Lung (tissue), 13 donors: ENCODE measurements around the gene GALP. TPM values are rescaled to one million over a fixed set of nuclear protein-coding genes. Genes with fewer than 3 reads are reported as not detected.

Experiments
- ATAC-seq: fragments of 200-7000 bp; cut with Tn5 transposase; one replicate; pipeline ENCODE4 v1.9.1; 2020; ENCODE audit warnings: moderate number of reproducible peaks; ENCODE audit not compliant: insufficient read depth, low FRiP score
- DNase-seq, 3 donors: peaks; one replicate each; pipeline ENCODE4 v3.0.0-alpha.2; 2013 to 2017
- H3K27ac ChIP-seq, 2 donors: one replicate each; pipeline ENCODE4 v1.5.1; 2013; ENCODE audit warnings: mild to moderate bottlenecking in 2 of 2, moderate library complexity in 2 of 2, control low read depth in 1 of 2, inconsistent platforms in 1 of 2, low read depth in 1 of 2, low read length in 1 of 2
- H3K27me3 ChIP-seq, 3 donors: one replicate each; pipeline ENCODE4 v1.5.1; 2013; ENCODE audit warnings: low read length in 2 of 3; ENCODE audit not compliant: control insufficient read depth in 3 of 3, insufficient read depth in 3 of 3
- H3K36me3 ChIP-seq, 4 donors: one replicate each; pipeline ENCODE4 v1.5.1; 2013; ENCODE audit warnings: low read length in 4 of 4, mild to moderate bottlenecking in 1 of 4, moderate library complexity in 1 of 4; ENCODE audit not compliant: control insufficient read depth in 4 of 4, insufficient read depth in 4 of 4
- H3K4me1 ChIP-seq, 5 donors: one replicate each; pipeline ENCODE4 v1.5.1; 2013; ENCODE audit warnings: low read length in 5 of 5, mild to moderate bottlenecking in 2 of 5, moderate library complexity in 1 of 5; ENCODE audit not compliant: control insufficient read depth in 5 of 5, insufficient read depth in 5 of 5
- H3K4me3 ChIP-seq: one replicate; pipeline ENCODE4 v1.5.1; 2013; ENCODE audit warnings: mild to moderate bottlenecking, control low read depth, moderate library complexity
- H3K9ac ChIP-seq, 2 donors: one replicate each; pipeline ENCODE4 v1.5.1; 2013; ENCODE audit warnings: low read length in 2 of 2, control low read depth in 1 of 2; ENCODE audit not compliant: insufficient read depth in 1 of 2
- H3K9me3 ChIP-seq, 4 donors: one replicate each; pipeline ENCODE4 v1.5.1; 2013; ENCODE audit warnings: low read length in 3 of 4, mild to moderate bottlenecking in 1 of 4, moderate library complexity in 1 of 4; ENCODE audit not compliant: control insufficient read depth in 4 of 4, insufficient read depth in 3 of 4
- WGBS, 2 donors: extraction: QIAGEN DNeasy Blood & Tissue Kit; methylation state at CpG; one replicate each; pipeline ENCODE4 v1.1.7; 2013; 5-methylcytosine and 5-hydroxymethylcytosine counted together
- polyA plus RNA-seq, 2 donors: library from polyadenylated mRNA; stranded (reverse); fragments of 200-250 nt; gene quantifications; one replicate each; pipeline ENCODE4 v1.2.1, GENCODE V29; 2013
- small RNA-seq: library from RNA; depleted of rRNA; stranded (forward); fragments of <200 nt; gene quantifications from one replicate; pipeline ENCODE3, GENCODE V24; 2014; ENCODE audit warnings: low replicate concordance
- total RNA-seq, 2 donors: library from RNA; depleted of rRNA in 1 of 2; stranded (reverse); fragments of >200 nt in 1 of 2; gene quantifications; one replicate each; pipeline ENCODE4 v1.2.1, GENCODE V29; 2014 to 2021
- TF ChIP-seq, protein P1 (sequence below): IDR thresholded peaks from 2 replicates; pipeline ENCODE4 v1.5.1; 2012; ENCODE audit warnings: mild to moderate bottlenecking; ENCODE audit errors: control extremely low read depth, extremely low read depth
- donor health status: control.
- donor health status: control.
- donor health status: Bipolar disorder and iron deficiency.
- donor health status: healthy.
- donor health status: DM: yes; HTN: yes; CAD: no.

GALP gene
- total and polyA plus RNA-seq, 4 donors: not detected

DNA sequence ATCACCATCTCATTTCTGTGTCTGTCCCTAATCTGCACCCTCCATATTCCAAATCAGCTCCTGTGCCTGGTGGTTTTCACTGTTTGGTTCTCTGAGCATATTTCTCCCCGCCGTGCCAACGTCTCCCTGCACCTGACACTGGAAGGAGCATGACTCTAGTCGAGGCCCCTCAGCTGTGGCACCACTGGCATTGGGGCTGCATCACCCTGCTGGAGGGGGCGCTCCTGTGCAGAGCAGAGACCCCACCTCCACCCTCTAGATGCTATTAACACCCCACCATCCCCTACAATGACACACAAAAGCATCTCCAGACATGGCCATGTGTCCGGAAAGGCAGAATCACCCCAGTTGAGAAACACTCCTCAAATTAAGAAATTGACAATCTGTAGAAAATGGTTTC is 47.1 kb downstream of the GALP start:
- WGBS, 2 donors: 82 to 87% methylated on average over 6 of the region's 6 CpGs
- ATAC-seq: no peak
- TF ChIP-seq, protein P1, sequence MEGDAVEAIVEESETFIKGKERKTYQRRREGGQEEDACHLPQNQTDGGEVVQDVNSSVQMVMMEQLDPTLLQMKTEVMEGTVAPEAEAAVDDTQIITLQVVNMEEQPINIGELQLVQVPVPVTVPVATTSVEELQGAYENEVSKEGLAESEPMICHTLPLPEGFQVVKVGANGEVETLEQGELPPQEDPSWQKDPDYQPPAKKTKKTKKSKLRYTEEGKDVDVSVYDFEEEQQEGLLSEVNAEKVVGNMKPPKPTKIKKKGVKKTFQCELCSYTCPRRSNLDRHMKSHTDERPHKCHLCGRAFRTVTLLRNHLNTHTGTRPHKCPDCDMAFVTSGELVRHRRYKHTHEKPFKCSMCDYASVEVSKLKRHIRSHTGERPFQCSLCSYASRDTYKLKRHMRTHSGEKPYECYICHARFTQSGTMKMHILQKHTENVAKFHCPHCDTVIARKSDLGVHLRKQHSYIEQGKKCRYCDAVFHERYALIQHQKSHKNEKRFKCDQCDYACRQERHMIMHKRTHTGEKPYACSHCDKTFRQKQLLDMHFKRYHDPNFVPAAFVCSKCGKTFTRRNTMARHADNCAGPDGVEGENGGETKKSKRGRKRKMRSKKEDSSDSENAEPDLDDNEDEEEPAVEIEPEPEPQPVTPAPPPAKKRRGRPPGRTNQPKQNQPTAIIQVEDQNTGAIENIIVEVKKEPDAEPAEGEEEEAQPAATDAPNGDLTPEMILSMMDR: no peak
- H3K27ac ChIP-seq: no peak overlapping the region
- H3K27me3 ChIP-seq: no peaks in the 10 kb centered on the region
- H3K4me3 ChIP-seq: no peak overlapping the region
- no peak for DNase-seq
- no peaks in the 10 kb centered on the region for H3K9me3 ChIP-seq
- H3K9ac ChIP-seq: no peak overlapping the region
- peaks cover 0 to 8% (median 2%) of the 10 kb centered on the region in 4 donors for H3K36me3 ChIP-seq
- no peaks in the 10 kb centered on the region for H3K4me1 ChIP-seq

DNA sequence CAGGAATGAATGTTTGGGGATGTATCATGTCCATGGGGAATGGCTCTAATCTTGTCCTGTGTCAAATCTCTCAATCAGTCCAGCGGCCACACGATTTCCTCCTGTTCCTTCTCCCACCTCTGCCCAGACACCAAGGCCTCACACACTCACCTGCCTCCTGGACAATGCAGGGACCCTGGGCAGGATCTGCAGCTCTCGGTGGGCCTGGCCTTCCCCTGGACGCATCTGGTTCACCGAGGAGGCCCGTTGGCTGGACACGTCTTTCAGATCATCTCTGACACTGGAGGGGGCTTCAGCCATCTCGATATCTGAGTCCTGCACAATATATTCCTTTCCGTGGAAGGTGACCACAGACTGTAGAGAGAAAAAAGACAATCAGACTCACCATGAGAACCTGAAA is 47.7 kb downstream of the GALP start:
- 88 to 96% methylated on average over 9 of the region's 9 CpGs for WGBS, 2 donors

More for the DNA sequence above, 47.7 kb downstream of the GALP start:
- H3K27me3 ChIP-seq: no peaks in the 10 kb centered on the region
- H3K4me1 ChIP-seq: no peaks in the 10 kb centered on the region
- H3K9me3 ChIP-seq: no peaks in the 10 kb centered on the region
- H3K27ac ChIP-seq: no peak overlapping the region
- TF ChIP-seq, protein P1: no peak
- DNase-seq (no peak), ATAC-seq (no peak)
- peaks cover 0 to 8% (median 2%) of the 10 kb centered on the region in 4 donors for H3K36me3 ChIP-seq
- no peak overlapping the region for H3K9ac ChIP-seq
- H3K4me3 ChIP-seq: no peak overlapping the region

Small RNA genes within 50 kb of the gene (small RNA-seq; reads per million reads assigned to genes)
- gene AC024580.2: not detected

Other genes with a start within 250 kb of the GALP start
- not detected for gene NLRP13, start 243.7 kb upstream of the GALP start, total RNA-seq
- gene NLRP13, start 243.7 kb upstream of the GALP start, polyA plus RNA-seq: not detected
- not detected for gene NLRP8, start 228.2 kb upstream of the GALP start, total RNA-seq
- gene NLRP8, start 228.2 kb upstream of the GALP start, polyA plus RNA-seq: not detected
- not detected for gene NLRP5, start 189.2 kb upstream of the GALP start, total RNA-seq
- not detected for gene NLRP5, start 189.2 kb upstream of the GALP start, polyA plus RNA-seq
- gene ZNF787, start 54.7 kb upstream of the GALP start, total RNA-seq: 10 to 100 TPM; 27.5 to 44.7 TPM
- gene ZNF787, start 54.7 kb upstream of the GALP start, polyA plus RNA-seq: 10 to 100 TPM; 29.3 to 35.1 TPM
- 10 to 100 TPM; 39.2 to 55.5 TPM for gene ZNF444, start 34.7 kb upstream of the GALP start, total RNA-seq
- 10 to 100 TPM; 27.8 to 44.1 TPM for gene ZNF444, start 34.7 kb upstream of the GALP start, polyA plus RNA-seq
- gene ZSCAN5B, start 21.8 kb downstream of the GALP start, total RNA-seq: not detected
- under 1 TPM; 0.05 to 0.08 TPM for gene ZSCAN5B, start 21.8 kb downstream of the GALP start, polyA plus RNA-seq
- not detected for gene ZSCAN5C, start 26.3 kb downstream of the GALP start, total RNA-seq
- not detected for gene ZSCAN5C, start 26.3 kb downstream of the GALP start, polyA plus RNA-seq
- 1 to 10 TPM in 1 of 2 donors, not detected in 1; 1.1 TPM for gene EDDM13, start 96.7 kb downstream of the GALP start, total RNA-seq
- gene EDDM13, start 96.7 kb downstream of the GALP start, polyA plus RNA-seq: 1 to 10 TPM; 1.3 to 3.0 TPM
- gene ZSCAN5A, start 138.8 kb downstream of the GALP start, total RNA-seq: 10 to 100 TPM; 11.8 to 17.4 TPM
- 1 to 10 TPM; 5.5 to 8.5 TPM for gene ZSCAN5A, start 138.8 kb downstream of the GALP start, polyA plus RNA-seq
- gene ZNF582, start 217.5 kb downstream of the GALP start, total RNA-seq: 1 to 10 TPM; 2.9 to 4.4 TPM
- 1 to 10 TPM; 2.5 to 3.1 TPM for gene ZNF582, start 217.5 kb downstream of the GALP start, polyA plus RNA-seq
- 1 to 10 TPM; 4.7 to 9.1 TPM for gene ZNF583, start 228.3 kb downstream of the GALP start, total RNA-seq
- gene ZNF583, start 228.3 kb downstream of the GALP start, polyA plus RNA-seq: 1 to 10 TPM; 1.3 to 2.2 TPM